ENCODE measurements around the gene SERPINA1.

SERPINA1 gene

DNA sequence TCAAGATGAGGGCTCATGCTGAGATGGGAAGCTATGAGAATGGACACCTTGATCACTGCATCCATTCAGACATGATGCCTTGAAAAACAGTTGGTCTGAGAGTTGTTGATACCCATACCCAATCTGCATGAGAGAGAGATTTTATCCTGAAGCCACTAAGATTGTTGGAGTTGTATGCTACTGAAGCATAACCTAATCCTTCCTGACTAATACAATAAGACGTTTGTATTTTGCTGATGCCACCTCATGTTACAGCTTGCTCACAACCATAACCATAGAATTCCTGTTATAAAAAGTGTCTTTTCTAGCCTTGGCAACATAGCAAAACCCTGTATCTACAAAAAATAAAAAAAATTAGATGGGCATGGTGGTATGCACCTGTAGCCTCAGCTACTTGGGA lies 12.7 kb upstream of the SERPINA1 start:
- TF ChIP-seq, protein P1, sequence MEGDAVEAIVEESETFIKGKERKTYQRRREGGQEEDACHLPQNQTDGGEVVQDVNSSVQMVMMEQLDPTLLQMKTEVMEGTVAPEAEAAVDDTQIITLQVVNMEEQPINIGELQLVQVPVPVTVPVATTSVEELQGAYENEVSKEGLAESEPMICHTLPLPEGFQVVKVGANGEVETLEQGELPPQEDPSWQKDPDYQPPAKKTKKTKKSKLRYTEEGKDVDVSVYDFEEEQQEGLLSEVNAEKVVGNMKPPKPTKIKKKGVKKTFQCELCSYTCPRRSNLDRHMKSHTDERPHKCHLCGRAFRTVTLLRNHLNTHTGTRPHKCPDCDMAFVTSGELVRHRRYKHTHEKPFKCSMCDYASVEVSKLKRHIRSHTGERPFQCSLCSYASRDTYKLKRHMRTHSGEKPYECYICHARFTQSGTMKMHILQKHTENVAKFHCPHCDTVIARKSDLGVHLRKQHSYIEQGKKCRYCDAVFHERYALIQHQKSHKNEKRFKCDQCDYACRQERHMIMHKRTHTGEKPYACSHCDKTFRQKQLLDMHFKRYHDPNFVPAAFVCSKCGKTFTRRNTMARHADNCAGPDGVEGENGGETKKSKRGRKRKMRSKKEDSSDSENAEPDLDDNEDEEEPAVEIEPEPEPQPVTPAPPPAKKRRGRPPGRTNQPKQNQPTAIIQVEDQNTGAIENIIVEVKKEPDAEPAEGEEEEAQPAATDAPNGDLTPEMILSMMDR (IDR thresholded peaks at IDR 0.05; ENCODE audit: low read depth, low read length, missing control alignments), result no peak
- no peaks in the 10 kb centered on the region for H3K27me3 ChIP-seq (replicated peaks)

DNA sequence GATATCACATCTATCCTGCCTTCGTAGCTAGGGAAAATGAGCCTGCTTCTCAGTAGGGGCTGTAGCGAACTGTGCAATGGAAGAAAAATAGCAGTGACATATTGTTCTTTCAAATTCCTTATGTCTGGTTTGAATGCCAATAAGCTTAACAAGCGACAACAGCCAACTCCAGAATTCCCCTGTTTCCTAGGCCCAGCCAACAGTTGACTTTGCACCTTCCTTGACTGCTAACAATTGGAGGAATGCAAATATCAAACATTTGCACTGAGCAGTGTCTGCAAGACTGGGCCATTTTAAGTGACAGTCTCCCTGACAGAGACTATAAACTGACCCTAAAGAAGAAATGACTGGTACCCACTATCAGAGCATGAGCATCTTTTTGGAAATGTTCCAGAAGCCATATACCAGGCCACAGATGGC lies 12.0 kb upstream of the SERPINA1 start:
- H3K27ac ChIP-seq, result peak overlapping the region; percentile 20
- H3K27me3 ChIP-seq (replicated peaks), result no peaks in the 10 kb centered on the region
- no peaks in the 10 kb centered on the region for H3K36me3 ChIP-seq (replicated peaks)
- no peak overlapping the region for H3K4me3 ChIP-seq (ENCODE audit: low read depth, low read length)
- TF ChIP-seq, protein P1 (IDR thresholded peaks at IDR 0.05; ENCODE audit: low read depth, low read length, missing control alignments), result no peak
- in situ Hi-C loops (cut with HindIII; ENCODE audit: low pct_ligation_motif_present, low sequenced_read_pairs), result no loop called here
- peak; percentile 18 for DNase-seq

More for the DNA sequence above, 12.7 kb upstream of the SERPINA1 start:
- no peaks in the 10 kb centered on the region for H3K36me3 ChIP-seq (replicated peaks)
- in situ Hi-C loops (cut with HindIII; ENCODE audit: low pct_ligation_motif_present, low sequenced_read_pairs), result no loop called here
- H3K4me3 ChIP-seq (ENCODE audit: low read depth, low read length), result no peak overlapping the region
- DNase-seq, result peak; percentile 35
- peak overlapping the region; percentile 20 for H3K27ac ChIP-seq

DNA sequence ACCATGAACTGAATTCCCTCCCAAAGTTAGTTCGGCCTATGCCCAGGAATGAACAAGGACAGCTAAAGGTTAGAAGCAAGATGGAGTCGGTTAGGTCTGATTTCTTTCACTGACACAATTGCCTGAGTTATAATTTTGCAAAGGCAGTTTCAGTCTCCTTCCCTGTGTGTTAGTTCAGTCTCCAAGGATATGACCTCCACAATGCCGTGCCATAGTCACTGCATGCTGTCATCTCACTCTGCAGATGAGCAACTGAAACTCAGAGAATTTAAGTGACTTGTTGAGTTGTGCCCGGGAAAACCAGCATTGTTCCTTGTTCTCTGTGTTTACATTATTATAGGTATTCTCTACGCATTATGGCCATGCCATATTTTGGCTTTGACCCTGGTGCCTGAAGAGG lies 10.1 kb upstream of the SERPINA1 start:
- in situ Hi-C loops (cut with HindIII; ENCODE audit: low pct_ligation_motif_present, low sequenced_read_pairs), result no loop called here
- Histone ChIP-seq H3K27ac (no peak overlapping the region), H3K4me3 (ENCODE audit: low read depth, low read length) (no peak overlapping the region), H3K27me3 (replicated peaks) (no peaks in the 10 kb centered on the region), H3K36me3 (replicated peaks) (no peaks in the 10 kb centered on the region)
- no peak for DNase-seq
- TF ChIP-seq, protein P1 (IDR thresholded peaks at IDR 0.05; ENCODE audit: low read depth, low read length, missing control alignments), result no peak

DNA sequence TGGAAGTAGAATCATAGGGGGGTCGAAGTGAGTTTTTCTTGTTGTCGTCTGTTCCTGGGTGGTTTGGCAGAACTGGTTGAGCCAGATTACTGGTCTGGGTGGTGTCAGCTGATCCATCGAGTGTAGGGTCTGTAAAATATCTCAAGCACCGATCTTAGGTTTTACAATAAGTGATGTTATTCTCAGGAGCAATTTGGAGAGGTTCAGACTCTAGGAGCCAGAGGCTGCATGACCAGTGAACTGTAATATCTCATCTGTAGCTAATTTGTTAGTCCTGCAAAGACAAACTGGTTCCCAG lies 9.7 kb upstream of the SERPINA1 start:
- Histone ChIP-seq H3K36me3 (replicated peaks) (no peaks in the 10 kb centered on the region), H3K27me3 (replicated peaks) (no peaks in the 10 kb centered on the region), H3K4me3 (ENCODE audit: low read depth, low read length) (no peak overlapping the region), H3K27ac (no peak overlapping the region)
- TF ChIP-seq, protein P1 (IDR thresholded peaks at IDR 0.05; ENCODE audit: low read depth, low read length, missing control alignments), result no peak
- DNase-seq, result no peak
- in situ Hi-C loops (cut with HindIII; ENCODE audit: low pct_ligation_motif_present, low sequenced_read_pairs), result no loop called here

DNA sequence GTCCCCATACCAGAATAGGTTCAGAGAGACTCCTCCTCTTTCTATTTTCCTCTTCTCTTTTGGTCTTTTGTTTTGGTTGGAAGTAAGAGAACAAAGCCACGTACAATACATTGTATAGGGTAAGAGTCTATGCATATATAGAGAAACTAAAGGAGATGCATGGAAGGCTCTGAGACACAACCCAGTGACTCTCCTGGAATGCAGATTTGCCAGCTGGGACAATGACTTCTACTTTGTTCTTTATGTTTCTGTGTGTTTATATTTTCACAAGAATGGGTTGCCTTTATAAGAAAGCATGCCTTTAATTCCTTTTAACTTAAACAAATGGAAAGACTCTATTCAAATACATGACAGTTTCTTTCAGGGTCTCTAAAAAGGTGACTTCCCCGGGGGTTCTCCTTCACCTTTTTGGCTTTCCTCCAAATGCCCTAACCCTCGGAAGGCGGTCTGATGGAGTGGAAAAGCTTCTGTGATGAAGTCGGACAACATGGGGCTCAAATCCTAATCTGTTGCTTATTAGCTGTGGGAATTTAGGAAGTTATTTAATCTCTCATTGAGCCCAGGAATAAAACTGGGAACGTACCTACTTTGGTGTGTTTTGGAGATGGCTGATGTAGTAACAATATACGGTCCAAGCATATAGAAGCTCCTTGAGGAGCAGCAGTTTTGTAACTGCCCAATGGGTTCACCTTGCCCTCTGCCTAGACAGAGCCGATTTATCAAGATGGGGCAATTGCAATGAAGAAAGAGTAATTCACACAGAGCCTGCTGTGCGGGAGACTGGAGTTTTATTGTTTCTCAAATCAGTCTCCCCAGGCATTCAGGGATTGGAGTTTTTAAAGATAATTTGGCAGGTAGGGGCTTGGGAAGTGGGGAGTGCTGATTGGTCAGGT lies 9.1 kb upstream of the SERPINA1 start:
- Histone ChIP-seq H3K4me3 (ENCODE audit: low read depth, low read length) (no peak overlapping the region), H3K27me3 (replicated peaks) (no peaks in the 10 kb centered on the region), H3K36me3 (replicated peaks) (no peaks in the 10 kb centered on the region), H3K27ac (no peak overlapping the region)
- TF ChIP-seq, protein P1 (IDR thresholded peaks at IDR 0.05; ENCODE audit: low read depth, low read length, missing control alignments), result no peak
- no peak for DNase-seq
- in situ Hi-C loops (cut with HindIII; ENCODE audit: low pct_ligation_motif_present, low sequenced_read_pairs), result no loop called here
